HepG2 (cell line): Measurements from ENCODE around the gene KRTAP10-4. TPM values are rescaled to one million over a fixed set of nuclear protein-coding genes. Genes with fewer than 3 reads are reported as not detected.

ENCODE experiments used
- ATAC-seq: fragments of 200-7000 bp; cut with Tn5 transposase; 3 replicates; pipeline ENCODE4 v1.9.1; 2020; ENCODE audit warnings: mild to moderate bottlenecking, moderate library complexity
- BruUV-seq: library from RNA; stranded (reverse); fragments of 400-500 nt; replicated peaks from 2 replicates; lab custom pipeline; 2021; lab: Mats Ljungman, UMichigan
- CTCF ChIA-PET: fragments of 300-600 bp; formaldehyde crosslinking; extraction: SDS; loops from one replicate; lab custom pipeline; 2021; ENCODE audit warnings: low total read pairs, inconsistent platforms, low intra/inter-chr PET ratio; lab: Yijun Ruan, JAX
- POLR2A ChIA-PET: fragments of 350-600 bp; sonication (Branson Sonifier 250); formaldehyde crosslinking; loops from one replicate; lab custom pipeline; 2020; ENCODE audit warnings: antibody characterized with exemption, inconsistent platforms; lab: Yijun Ruan, JAX
- DNase-seq: peaks from one replicate; pipeline ENCODE4 v3.0.0-alpha.2; 2015; ENCODE audit warnings: low spot score
- FAIRE-seq: peaks from 3 replicates; lab custom pipeline; 2011; peaks lifted over from hg19 to GRCh38; lab: Jason Lieb, UNC
- H2AFZ ChIP-seq: one replicate; pipeline ENCODE4 v1.6.1; 2011; ENCODE audit warnings: low read length, inconsistent platforms
- H3K27ac ChIP-seq: fragments of 300-600 bp; 3 replicates; pipeline ENCODE4 v1.8.0; 2011; ENCODE audit warnings: mixed run types, mild to moderate bottlenecking, mixed read lengths, low read length, inconsistent platforms; ENCODE audit not compliant: insufficient read depth; ENCODE audit errors: extremely low read length
- H3K27me3 ChIP-seq, 2 experiments: fragments of 200-600 bp in 1 of 2; 2 replicates in 1 of 2; 3 replicates in 1 of 2; pipeline versions ENCODE4 v1.6.0 to v1.8.0; 2011; ENCODE audit warnings: low read length in 2 of 2, mild to moderate bottlenecking in 2 of 2, moderate library complexity in 2 of 2, inconsistent platforms in 1 of 2; ENCODE audit not compliant: insufficient read depth in 2 of 2, control insufficient read depth in 1 of 2
- H3K36me3 ChIP-seq, 2 experiments: fragments of 200-600 bp in 1 of 2; replicated peaks in 1 of 2; 2 replicates in 1 of 2; 3 replicates in 1 of 2; pipeline versions ENCODE4 v1.5.1 to v1.8.0; 2011; ENCODE audit warnings: low read length in 2 of 2, inconsistent platforms in 1 of 2; ENCODE audit not compliant: insufficient read depth in 2 of 2, control insufficient read depth in 1 of 2
- H3K4me1 ChIP-seq: 2 replicates; pipeline ENCODE4 v1.5.1; 2012; ENCODE audit warnings: low read length, inconsistent platforms; ENCODE audit not compliant: insufficient read depth
- H3K4me2 ChIP-seq: 2 replicates; pipeline ENCODE4 v1.6.0; 2011; ENCODE audit warnings: low read depth, low read length, inconsistent platforms
- H3K4me3 ChIP-seq, 3 experiments: fragments of 200-600 bp in 1 of 3; sonication (generic), shearing (Covaris generic) in 1 of 3; replicated peaks in 1 of 3; 2 replicates each; pipeline ENCODE4 v1.5.1; 2011 to 2016; ENCODE audit warnings: low read length in 3 of 3, inconsistent platforms in 2 of 3, low read depth in 2 of 3, mild to moderate bottlenecking in 2 of 3, control low read depth in 1 of 3, mixed read lengths in 1 of 3; ENCODE audit not compliant: insufficient read depth in 1 of 3
- H3K79me2 ChIP-seq: one replicate; pipeline ENCODE4 v1.6.1; 2011; ENCODE audit warnings: low read length, inconsistent platforms; ENCODE audit not compliant: insufficient read depth
- H3K9ac ChIP-seq: 2 replicates; pipeline ENCODE4 v1.6.0; 2011; ENCODE audit warnings: mild to moderate bottlenecking, low read depth, low read length, inconsistent platforms; ENCODE audit not compliant: insufficient read depth
- H3K9me3 ChIP-seq: 2 replicates; pipeline ENCODE4 v1.5.1; 2012; ENCODE audit warnings: mild to moderate bottlenecking, low read length
- H4K20me1 ChIP-seq: 2 replicates; pipeline ENCODE4 v1.6.0; 2011; ENCODE audit warnings: inconsistent platforms, mild to moderate bottlenecking, low read length, moderate library complexity; ENCODE audit not compliant: insufficient read depth
- ARNT ChIP-seq: fragments of 450-650 bp; IDR thresholded peaks from 2 replicates; pipeline ENCODE4 v1.6.1; 2017
- GTF2F1 ChIP-seq: fragments of 150-350 bp; IDR thresholded peaks from 2 replicates; pipeline ENCODE4 v1.6.1; 2014; ENCODE audit warnings: low read length
- HCFC1 ChIP-seq: fragments of 150-350 bp; IDR thresholded peaks from 2 replicates; pipeline ENCODE4 v1.6.1; 2014; ENCODE audit warnings: low read depth, low read length
- HNRNPL ChIP-seq: fragments of 200-400 bp; formaldehyde crosslinking; IDR thresholded peaks from 2 replicates; pipeline ENCODE4 v1.6.1; 2017; ENCODE audit warnings: mild to moderate bottlenecking, low read depth, low read length
- IKZF1 ChIP-seq: fragments of 450-650 bp; IDR thresholded peaks from 2 replicates; pipeline ENCODE4 v1.7.1; 2016
- JUND ChIP-seq: sonication (generic); formaldehyde crosslinking; IDR thresholded peaks from 2 replicates; pipeline ENCODE4 v1.8.0; 2022; ENCODE audit warnings: mild to moderate bottlenecking, missing genetic modification reagents
- MZF1 ChIP-seq: sonication (generic); formaldehyde crosslinking; IDR thresholded peaks from 2 replicates; pipeline ENCODE4 v1.8.1; 2023; ENCODE audit warnings: mild to moderate bottlenecking, missing genetic modification reagents, borderline replicate concordance
- NKX3-1 ChIP-seq: sonication (generic); formaldehyde crosslinking; IDR thresholded peaks from 2 replicates; pipeline ENCODE4 v1.5.0; 2020; ENCODE audit warnings: missing genetic modification reagents
- PCBP1 ChIP-seq: fragments of 200-400 bp; formaldehyde crosslinking; IDR thresholded peaks from 2 replicates; pipeline ENCODE4 v1.6.1; 2017; ENCODE audit warnings: mild to moderate bottlenecking, low read depth, low read length, borderline replicate concordance
- POLR2AphosphoS2 ChIP-seq: IDR thresholded peaks from 2 replicates; pipeline ENCODE4 v1.6.1; 2011; ENCODE audit warnings: low read depth, low read length, improper control_type of control experiment
- SAP130 ChIP-seq: IDR thresholded peaks from 2 replicates; pipeline ENCODE4 v1.6.1; 2016; ENCODE audit warnings: low read depth
- SKIL ChIP-seq: sonication (generic); formaldehyde crosslinking; IDR thresholded peaks from 2 replicates; pipeline ENCODE4 v1.8.0; 2022; ENCODE audit warnings: missing genetic modification reagents, mild to moderate bottlenecking, moderate library complexity, borderline replicate concordance
- TMF1 ChIP-seq: sonication (generic); formaldehyde crosslinking; IDR thresholded peaks from 2 replicates; pipeline ENCODE4 v1.8.1; 2022; ENCODE audit warnings: low read depth, missing genetic modification reagents
- ZFP41 ChIP-seq: sonication (generic); formaldehyde crosslinking; IDR thresholded peaks from 2 replicates; pipeline ENCODE4 v1.4.0; 2020; ENCODE audit warnings: mild to moderate bottlenecking, missing genetic modification reagents, borderline replicate concordance
- ZNF331 ChIP-seq: sonication (generic); formaldehyde crosslinking; IDR thresholded peaks from 2 replicates; pipeline ENCODE4 v1.4.0; 2020; ENCODE audit warnings: missing genetic modification reagents
- ZNF460 ChIP-seq: sonication (generic); formaldehyde crosslinking; IDR thresholded peaks from 2 replicates; pipeline ENCODE4 v1.5.1; 2020; ENCODE audit warnings: missing genetic modification reagents, mild to moderate bottlenecking, borderline replicate concordance
- ZNF501 ChIP-seq: sonication (generic); formaldehyde crosslinking; IDR thresholded peaks from 2 replicates; pipeline ENCODE4 v1.5.1; 2020; ENCODE audit warnings: mild to moderate bottlenecking, moderate library complexity, missing genetic modification reagents
- ZNF550 ChIP-seq: sonication (generic); formaldehyde crosslinking; IDR thresholded peaks from 2 replicates; pipeline ENCODE4 v1.4.0; 2020; ENCODE audit warnings: mild to moderate bottlenecking, missing genetic modification reagents, borderline replicate concordance
- ZNF616 ChIP-seq: sonication (generic); formaldehyde crosslinking; IDR thresholded peaks from 2 replicates; pipeline ENCODE4 v1.5.0; 2020; ENCODE audit warnings: low read depth, mild to moderate bottlenecking, missing genetic modification reagents
- ZSCAN25 ChIP-seq: sonication (generic); formaldehyde crosslinking; IDR thresholded peaks from 2 replicates; pipeline ENCODE4 v1.8.0; 2022; ENCODE audit warnings: mild to moderate bottlenecking, missing genetic modification reagents
- WGBS: methylation state at CpG from one replicate; pipeline ENCODE4 v1.1.6; 2017; ENCODE audit warnings: low lambda C conversion rate; 5-methylcytosine and 5-hydroxymethylcytosine counted together
- in situ Hi-C: cut with HindIII; loops from 2 replicates; pipeline ENCODE4 v1.10.0; 2017; ENCODE audit warnings: low pct_unique_long_range_greater_than_20kb; ENCODE audit not compliant: extremely low pct_ligation_motif_present
- intact Hi-C: fragments of 100-400 bp; cut with micrococcal nuclease; formaldehyde crosslinking; loops from one replicate; pipeline ENCODE4 v1.10.0; 2022; ENCODE audit not compliant: unreplicated experiment
- polyA plus RNA-seq, 8 experiments: library from polyadenylated mRNA; depleted of rRNA in 3 of 8; stranded (reverse) in 7 of 8; unstranded in 1 of 8; fragments of >200 nt; fragmentation: Illumina TruSeq in 4 of 8; extraction: Trizol in 4 of 8; gene quantifications; 2 replicates each; pipeline versions ENCODE4 v1.2.1 to v1.2.3, GENCODE V29; 2011 to 2016; ENCODE audit warnings: low read depth in 4 of 8, missing spikeins in 1 of 8, mixed read lengths in 1 of 8; ENCODE audit not compliant: insufficient read depth in 1 of 8
- total RNA-seq, 5 experiments: library from RNA; depleted of rRNA; stranded (reverse); fragments of >200 nt; fragmentation: Illumina TruSeq; extraction: Trizol; gene quantifications; 2 replicates each; pipeline ENCODE4 v1.2.3, GENCODE V29; 2016; ENCODE audit warnings: low read depth in 1 of 5

Gene KRTAP10-4
- total and polyA plus RNA-seq, 2 of the 13 experiments (the other 11 are each of a cell fraction or from before 2014, with no cell fraction given): not detected

GRCh38 chr21:44547656-44548331 lies 25.7 kb upstream of the KRTAP10-4 start:
- FAIRE-seq (no peak), ATAC-seq (no peak), DNase-seq (no peak)
- no peaks in the 10 kb centered on the region; the same call in 1 of the 2 replicates for H3K4me1 ChIP-seq
- CTCF ChIA-PET: no interaction called here
- H2AFZ ChIP-seq: no peak overlapping the region
- H3K4me3 ChIP-seq: no peak overlapping the region
- in situ Hi-C loops: no loop called here
- intact Hi-C loops: no loop called here
- H3K36me3 ChIP-seq: no peaks in the 10 kb centered on the region
- H3K9ac ChIP-seq: no peak overlapping the region
- H3K4me2 ChIP-seq: no peak overlapping the region
- no peaks in the 10 kb centered on the region for H3K27me3 ChIP-seq
- no peaks in the 10 kb centered on the region for H3K79me2 ChIP-seq
- POLR2A ChIA-PET: no interaction called here
- no peak overlapping the region for H3K27ac ChIP-seq
- no TSS peak for BruUV-seq
- 33% methylated on average over 4 of the region's 5 CpGs for WGBS
- peaks cover 7% of the 10 kb centered on the region; the same call in 1 of the 2 replicates for H3K9me3 ChIP-seq
- TF ChIP-seq ZNF550 (CRISPR knock-in tag) (no peak), GTF2F1 (no peak), NKX3-1 (CRISPR knock-in tag) (no peak), ZFP41 (CRISPR knock-in tag) (no peak), TMF1 (CRISPR knock-in tag) (no peak), ZNF501 (CRISPR knock-in tag) (no peak), SAP130 (no peak), ZSCAN25 (CRISPR knock-in tag) (no peak)
- H4K20me1 ChIP-seq: no peaks in the 10 kb centered on the region

- Histone ChIP-seq H3K4me3 (no peak overlapping the region), H3K27ac (no peak overlapping the region), H3K79me2 (no peaks in the 10 kb centered on the region), H2AFZ (no peak overlapping the region), H3K4me1 (no peaks in the 10 kb centered on the region; the same call in 1 of the 2 replicates), H3K9me3 (0 out of 2 replicates have a peak, but pooled peaks cover 1% of the 10 kb centered on the region), H4K20me1 (no peaks in the 10 kb centered on the region), H3K4me2 (no peak overlapping the region), H3K27me3 (no peaks in the 10 kb centered on the region), H3K36me3 (no peaks in the 10 kb centered on the region), H3K9ac (no peak overlapping the region)
- CTCF ChIA-PET: no interaction called here
- in situ Hi-C loops (no loop called here), intact Hi-C loops (no loop called here)
- ATAC-seq (no peak), FAIRE-seq (no peak), DNase-seq (no peak)
- 82% methylated on average over 10 of the region's 13 CpGs for WGBS
- POLR2A ChIA-PET: no interaction called here
- no TSS peak for BruUV-seq
- TF ChIP-seq ZNF616 (CRISPR knock-in tag) (no peak), SKIL (CRISPR knock-in tag) (no peak), PCBP1 (no peak), JUND (no peak), POLR2AphosphoS2 (no peak), ARNT (no peak), ZNF331 (CRISPR knock-in tag) (no peak), HNRNPL (no peak), HCFC1 (no peak), ZNF460 (CRISPR knock-in tag) (no peak), MZF1 (CRISPR knock-in tag) (no peak), IKZF1 (no peak)
These were observed 25.1 kb upstream of the KRTAP10-4 start for GRCh38 chr21:44548381-44548780.
